Caco-2 (cell line): Measurements from ENCODE around the gene ACO1. TPM values are rescaled to one million over a fixed set of nuclear protein-coding genes. Genes with fewer than 3 reads are reported as not detected.

Experiments used
- BruUV-seq: library from RNA; stranded (reverse); fragments of 400-500 nt; replicated peaks from 2 replicates; lab custom pipeline; 2021; lab: Mats Ljungman, UMichigan
- CTCF ChIA-PET: fragments of 300-600 bp; sonication (Branson Sonifier 250); formaldehyde crosslinking; loops from one replicate; lab custom pipeline; 2022; ENCODE audit warnings: antibody characterized with exemption; lab: Charles Lee
- POLR2A ChIA-PET: fragments of 300-600 bp; sonication (Branson Sonifier 250); formaldehyde crosslinking; loops from one replicate; lab custom pipeline; 2022; ENCODE audit warnings: antibody characterized with exemption; lab: Charles Lee
- DNase-seq, 2 experiments: peaks; one replicate each; pipeline versions ENCODE4 v3.0.0 to v3.0.0-alpha.2; 2020 to 2022
- H3K27me3 ChIP-seq: replicated peaks from 2 replicates; pipeline ENCODE4 v1.6.0; 2011; ENCODE audit warnings: low read length; ENCODE audit not compliant: control insufficient read depth, insufficient read depth
- H3K36me3 ChIP-seq: 2 replicates; pipeline ENCODE4 v1.5.1; 2011; ENCODE audit warnings: low read length; ENCODE audit not compliant: control insufficient read depth, insufficient read depth
- H3K4me1 ChIP-seq: fragments of 250-450 bp; sonication (Bioruptor Pico); 2 replicates; pipeline ENCODE4 v1.5.1; 2020; ENCODE audit warnings: mild to moderate bottlenecking
- H3K4me3 ChIP-seq: 2 replicates; pipeline ENCODE4 v1.5.1; 2011; ENCODE audit warnings: low read depth, mild to moderate bottlenecking, control low read depth, low read length
- H3K9me3 ChIP-seq: fragments of 250-450 bp; sonication (Bioruptor Pico); 2 replicates; pipeline ENCODE4 v1.5.1; 2020; ENCODE audit warnings: mild to moderate bottlenecking, moderate library complexity
- H3K27ac Mint-ChIP-seq: one replicate; pipeline ENCODE4 v1.8.0; 2022; ENCODE audit warnings: mixed read lengths; ENCODE audit not compliant: unreplicated experiment
- H3K27me3 Mint-ChIP-seq: one replicate; pipeline ENCODE4 v1.8.0; 2022; ENCODE audit warnings: mixed read lengths; ENCODE audit not compliant: insufficient read depth, unreplicated experiment
- H3K36me3 Mint-ChIP-seq: one replicate; pipeline ENCODE4 v1.8.0; 2022; ENCODE audit warnings: mild to moderate bottlenecking, mixed read lengths; ENCODE audit not compliant: insufficient read depth, unreplicated experiment
- H3K4me1 Mint-ChIP-seq: one replicate; pipeline ENCODE4 v1.8.0; 2022; ENCODE audit warnings: low read depth, mixed read lengths; ENCODE audit not compliant: unreplicated experiment
- H3K4me3 Mint-ChIP-seq: one replicate; pipeline ENCODE4 v1.8.0; 2022; ENCODE audit warnings: mild to moderate bottlenecking, moderate library complexity, mixed read lengths; ENCODE audit not compliant: unreplicated experiment
- H3K9me3 Mint-ChIP-seq: one replicate; pipeline ENCODE4 v1.8.0; 2022; ENCODE audit warnings: mixed read lengths; ENCODE audit not compliant: unreplicated experiment
- CTCF ChIP-seq, 2 experiments: fragments of 200-600 bp in 1 of 2; IDR thresholded peaks; 1 replicate in 1 of 2; 2 replicates in 1 of 2; pipeline versions ENCODE4 v1.5.1 to v1.8.0; 2011 to 2022; ENCODE audit warnings: antibody characterized with exemption in 1 of 2, control low read depth in 1 of 2, inconsistent platforms in 1 of 2, low read depth in 1 of 2, low read length in 1 of 2, mild to moderate bottlenecking in 1 of 2, moderate library complexity in 1 of 2; ENCODE audit not compliant: insufficient read depth in 1 of 2, severe bottlenecking in 1 of 2, unreplicated experiment in 1 of 2
- intact Hi-C: fragments of 100-400 bp; cut with micrococcal nuclease; formaldehyde crosslinking; loops from one replicate; pipeline ENCODE4 v1.10.0; 2022; ENCODE audit not compliant: unreplicated experiment
- total RNA-seq: library from RNA; stranded (reverse); gene quantifications from 2 replicates; pipeline ENCODE4 v1.2.3, GENCODE V29; 2022

The ACO1 gene
- total RNA-seq, 1 experiment from 2014 or later: 54.7 TPM

- Histone ChIP-seq H3K9me3 (no peaks in the 10 kb centered on the region), H3K4me3 (no peak overlapping the region), H3K4me1 (no peaks in the 10 kb centered on the region), H3K27me3 (no peaks in the 10 kb centered on the region), H3K36me3 (no peaks in the 10 kb centered on the region)
- DNase-seq: no peak
- Mint-ChIP-seq H3K36me3 (peaks cover 5% of the 10 kb centered on the region), H3K27me3 (no peaks in the 10 kb centered on the region), H3K27ac (peak overlapping the region; percentile 46), H3K4me3 (no peak overlapping the region), H3K9me3 (no peaks in the 10 kb centered on the region), H3K4me1 (peaks cover 7% of the 10 kb centered on the region)
- no TSS peak for BruUV-seq
- TF ChIP-seq CTCF (IDR thresholded peaks at IDR 0.05; ENCODE audit: insufficient read depth in 1 of 2, low read depth in 1 of 2, low read length in 1 of 2, severe bottlenecking in 1 of 2, unreplicated experiment in 1 of 2): no peak
- CTCF ChIA-PET: no interaction called here
- intact Hi-C loops: no loop called here
- POLR2A ChIA-PET: no interaction called here
These were observed 118.6 kb downstream of the ACO1 start for GRCh38 chr9:32503008-32503407.

Other genes with a start within 250 kb of the ACO1 start
- 7.9 and 8.0 TPM in 2 replicates for gene RIGI, start 141.6 kb downstream of the ACO1 start, total RNA-seq
- gene SMIM27, start 167.7 kb downstream of the ACO1 start, total RNA-seq: 5.3 and 5.9 TPM in 2 replicates
- 13.9 and 14.6 TPM in 2 replicates for gene TOPORS, start 167.9 kb downstream of the ACO1 start, total RNA-seq
- gene NDUFB6, start 188.5 kb downstream of the ACO1 start, total RNA-seq: 71.9 and 74.6 TPM in 2 replicates